ENCODE results near the gene ZCCHC9.

DNA sequence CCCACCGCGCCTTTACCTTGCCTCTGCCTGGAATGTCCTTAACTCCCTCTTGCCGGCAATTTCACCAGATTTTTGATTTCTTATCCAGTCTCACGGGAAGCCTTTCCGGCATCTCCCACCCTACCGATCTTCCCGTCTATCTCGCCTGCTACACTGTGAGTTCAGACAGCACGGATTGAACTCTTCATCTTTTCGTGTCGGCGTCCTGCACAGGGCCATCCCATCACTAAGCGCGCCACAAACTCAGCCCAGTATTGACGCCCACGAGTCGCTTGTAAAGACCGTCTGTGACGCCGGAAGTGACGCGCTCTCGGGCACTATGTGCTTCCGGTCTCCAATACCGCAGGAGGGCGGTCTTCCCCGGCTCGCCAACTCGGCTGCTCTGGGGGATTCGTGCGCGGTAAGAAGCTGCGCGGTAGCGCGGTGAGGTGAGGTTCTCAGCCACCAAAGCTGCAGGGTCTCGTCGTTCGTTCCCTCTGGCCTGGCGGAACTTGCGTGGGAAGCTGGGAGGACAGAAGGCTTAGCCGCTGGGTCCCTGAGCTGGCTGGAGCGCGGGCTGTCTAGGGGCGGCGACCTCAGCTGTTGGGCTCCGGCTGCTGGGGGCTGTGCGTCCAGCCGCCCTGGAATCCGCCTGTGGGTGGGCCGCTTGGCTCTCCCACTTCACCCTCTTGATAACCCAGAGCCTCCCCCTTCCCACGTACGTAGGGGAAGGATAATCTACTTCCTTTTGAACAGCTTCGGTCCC, at the start of gene ZCCHC9:
- TF ChIP-seq, protein P1, sequence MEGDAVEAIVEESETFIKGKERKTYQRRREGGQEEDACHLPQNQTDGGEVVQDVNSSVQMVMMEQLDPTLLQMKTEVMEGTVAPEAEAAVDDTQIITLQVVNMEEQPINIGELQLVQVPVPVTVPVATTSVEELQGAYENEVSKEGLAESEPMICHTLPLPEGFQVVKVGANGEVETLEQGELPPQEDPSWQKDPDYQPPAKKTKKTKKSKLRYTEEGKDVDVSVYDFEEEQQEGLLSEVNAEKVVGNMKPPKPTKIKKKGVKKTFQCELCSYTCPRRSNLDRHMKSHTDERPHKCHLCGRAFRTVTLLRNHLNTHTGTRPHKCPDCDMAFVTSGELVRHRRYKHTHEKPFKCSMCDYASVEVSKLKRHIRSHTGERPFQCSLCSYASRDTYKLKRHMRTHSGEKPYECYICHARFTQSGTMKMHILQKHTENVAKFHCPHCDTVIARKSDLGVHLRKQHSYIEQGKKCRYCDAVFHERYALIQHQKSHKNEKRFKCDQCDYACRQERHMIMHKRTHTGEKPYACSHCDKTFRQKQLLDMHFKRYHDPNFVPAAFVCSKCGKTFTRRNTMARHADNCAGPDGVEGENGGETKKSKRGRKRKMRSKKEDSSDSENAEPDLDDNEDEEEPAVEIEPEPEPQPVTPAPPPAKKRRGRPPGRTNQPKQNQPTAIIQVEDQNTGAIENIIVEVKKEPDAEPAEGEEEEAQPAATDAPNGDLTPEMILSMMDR (IDR thresholded peaks at IDR 0.05; ENCODE audit: insufficient read depth, low read depth, low read length): no peak
- no peak for TF ChIP-seq EZH2 (IDR thresholded peaks at IDR 0.05; ENCODE audit: insufficient read depth, low read length)

All from astrocyte (in vitro differentiated cells and primary cell).